H9 (cell line): Measurements from ENCODE around the gene RPLP1. TPM values are rescaled to one million over a fixed set of nuclear protein-coding genes. Genes with fewer than 3 reads are reported as not detected.

Experiments
- DNase-seq: peaks from one replicate; pipeline ENCODE4 v3.0.0-alpha.2; 2017
- H2AFZ ChIP-seq: one replicate; pipeline ENCODE4 v1.6.1; 2013; ENCODE audit warnings: mild to moderate bottlenecking, low read length, control low read depth, moderate library complexity
- H2AK5ac ChIP-seq: 2 replicates; pipeline ENCODE4 v1.6.1; 2013; ENCODE audit warnings: low read length, control low read depth, mixed read lengths; ENCODE audit not compliant: insufficient read length
- H2BK120ac ChIP-seq: one replicate; pipeline ENCODE4 v1.6.1; 2013; ENCODE audit warnings: low read depth, mild to moderate bottlenecking, low read length, control low read depth, inconsistent platforms; ENCODE audit not compliant: poor library complexity, severe bottlenecking
- H2BK12ac ChIP-seq: 2 replicates; pipeline ENCODE4 v1.6.1; 2013; ENCODE audit warnings: low read length, control low read depth, mixed read lengths, low read depth; ENCODE audit not compliant: insufficient read length
- H2BK15ac ChIP-seq: 2 replicates; pipeline ENCODE4 v1.6.1; 2013; ENCODE audit warnings: low read depth, low read length, control low read depth
- H2BK20ac ChIP-seq: one replicate; pipeline ENCODE4 v1.6.1; 2013; ENCODE audit warnings: low read depth, mild to moderate bottlenecking, low read length, control low read depth, inconsistent platforms; ENCODE audit not compliant: poor library complexity, severe bottlenecking
- H2BK5ac ChIP-seq: 2 replicates; pipeline ENCODE4 v1.6.1; 2013; ENCODE audit warnings: low read length, control low read depth, mixed read lengths; ENCODE audit not compliant: insufficient read length
- H3K14ac ChIP-seq: 2 replicates; pipeline ENCODE4 v1.6.1; 2013; ENCODE audit warnings: low read length, control low read depth; ENCODE audit not compliant: insufficient read depth
- H3K18ac ChIP-seq: 2 replicates; pipeline ENCODE4 v1.6.1; 2013; ENCODE audit warnings: low read depth, mild to moderate bottlenecking, mixed read lengths, low read length, control low read depth; ENCODE audit not compliant: insufficient read length
- H3K23ac ChIP-seq: 2 replicates; pipeline ENCODE4 v1.6.1; 2013; ENCODE audit warnings: low read length, control low read depth, mixed read lengths, low read depth; ENCODE audit not compliant: insufficient read length
- H3K23me2 ChIP-seq: 2 replicates; pipeline ENCODE4 v1.6.1; 2013; ENCODE audit warnings: low read depth, mild to moderate bottlenecking, mixed read lengths, low read length, control low read depth; ENCODE audit not compliant: insufficient read length, poor library complexity, severe bottlenecking
- H3K27ac ChIP-seq: 2 replicates; pipeline ENCODE4 v1.5.1; 2013; ENCODE audit warnings: low read length, control low read depth, mixed read lengths, low read depth; ENCODE audit not compliant: insufficient read length
- H3K27me3 ChIP-seq: 2 replicates; pipeline ENCODE4 v1.6.1; 2013; ENCODE audit warnings: low read length, control low read depth, inconsistent platforms; ENCODE audit not compliant: insufficient read depth
- H3K4ac ChIP-seq: 2 replicates; pipeline ENCODE4 v1.6.1; 2013; ENCODE audit warnings: low read depth, mild to moderate bottlenecking, control low read depth, inconsistent platforms, low read length, moderate library complexity
- H3K4me1 ChIP-seq: 2 replicates; pipeline ENCODE4 v1.6.1; 2013; ENCODE audit warnings: low read length, control low read depth, inconsistent platforms; ENCODE audit not compliant: insufficient read depth
- H3K4me2 ChIP-seq: 2 replicates; pipeline ENCODE4 v1.6.1; 2013; ENCODE audit warnings: low read length, control low read depth, mixed read lengths; ENCODE audit not compliant: insufficient read length, insufficient read depth
- H3K56ac ChIP-seq: 2 replicates; pipeline ENCODE4 v1.6.1; 2013; ENCODE audit warnings: low read depth, mild to moderate bottlenecking, mixed read lengths, low read length, control low read depth; ENCODE audit not compliant: insufficient read length
- H3K79me1 ChIP-seq: 2 replicates; pipeline ENCODE4 v1.6.1; 2013; ENCODE audit warnings: low read depth, mild to moderate bottlenecking, moderate library complexity, low read length, control low read depth, inconsistent platforms; ENCODE audit not compliant: insufficient read depth, poor library complexity, severe bottlenecking
- H3K79me2 ChIP-seq: 2 replicates; pipeline ENCODE4 v1.6.1; 2013; ENCODE audit warnings: low read length, control low read depth, inconsistent platforms; ENCODE audit not compliant: insufficient read depth
- H3K9ac ChIP-seq: 2 replicates; pipeline ENCODE4 v1.6.1; 2013; ENCODE audit warnings: low read length, control low read depth, mixed read lengths; ENCODE audit not compliant: insufficient read length; ENCODE audit errors: extremely low read depth
- H3K9me3 ChIP-seq: one replicate; pipeline ENCODE4 v1.6.1; 2013; ENCODE audit warnings: low read depth, low read length, inconsistent platforms; ENCODE audit not compliant: control insufficient read depth
- H3T11ph ChIP-seq: one replicate; pipeline ENCODE4 v1.6.1; 2013; ENCODE audit warnings: mild to moderate bottlenecking, low read length, control low read depth, inconsistent platforms
- H4K20me1 ChIP-seq: one replicate; pipeline ENCODE4 v1.6.1; 2013; ENCODE audit not compliant: control insufficient read depth, insufficient read length, insufficient read depth
- H4K5ac ChIP-seq: 2 replicates; pipeline ENCODE4 v1.6.1; 2013; ENCODE audit warnings: low read depth, mild to moderate bottlenecking, mixed read lengths, low read length, control low read depth; ENCODE audit not compliant: insufficient read length
- H4K8ac ChIP-seq: replicated peaks from 2 replicates; pipeline ENCODE4 v1.6.1; 2013; ENCODE audit warnings: low read length, control low read depth, mixed read lengths, low read depth; ENCODE audit not compliant: insufficient read length
- H4K91ac ChIP-seq: 2 replicates; pipeline ENCODE4 v1.6.1; 2013; ENCODE audit warnings: low read depth, mild to moderate bottlenecking, moderate library complexity, mixed read lengths, low read length, control low read depth; ENCODE audit not compliant: insufficient read length
- H3K27ac Mint-ChIP-seq, 3 experiments: 2 replicates in 2 of 3; 3 replicates in 1 of 3; pipeline ENCODE4 v1.8.0; 2020 to 2021; ENCODE audit warnings: mixed read lengths in 3 of 3, mild to moderate bottlenecking in 1 of 3, moderate library complexity in 1 of 3
- H3K27me3 Mint-ChIP-seq: 2 replicates; pipeline ENCODE4 v1.8.0; 2021; ENCODE audit warnings: low read depth, mild to moderate bottlenecking, moderate library complexity, mixed read lengths
- H3K36me3 Mint-ChIP-seq, 3 experiments: 2 replicates in 2 of 3; 3 replicates in 1 of 3; pipeline ENCODE4 v1.8.0; 2020 to 2021; ENCODE audit warnings: low read depth in 3 of 3, mixed read lengths in 3 of 3; ENCODE audit not compliant: insufficient read depth in 1 of 3
- H3K4me1 Mint-ChIP-seq, 2 experiments: 2 replicates each; pipeline ENCODE4 v1.8.0; 2020; ENCODE audit warnings: mixed read lengths in 2 of 2
- H3K4me3 Mint-ChIP-seq, 2 experiments: 2 replicates in 1 of 2; 3 replicates in 1 of 2; pipeline ENCODE4 v1.8.0; 2020 to 2021; ENCODE audit warnings: mild to moderate bottlenecking in 2 of 2, mixed read lengths in 2 of 2, moderate library complexity in 1 of 2
- H3K9me3 Mint-ChIP-seq, 2 experiments: 2 replicates in 1 of 2; 3 replicates in 1 of 2; pipeline ENCODE4 v1.8.0; 2020; ENCODE audit warnings: mild to moderate bottlenecking in 2 of 2, mixed read lengths in 2 of 2, moderate library complexity in 1 of 2
- CTCF ChIP-seq: fragments of 200-600 bp; sonication (generic); conservative IDR thresholded peaks from 3 replicates; pipeline ENCODE4 v1.8.0; 2021; ENCODE audit warnings: antibody characterized with exemption, mild to moderate bottlenecking
- WGBS: extraction: QIAGEN DNeasy Blood & Tissue Kit; methylation state at CpG from one replicate; pipeline ENCODE4 v1.1.7; 2013; ENCODE audit warnings: missing lambda C conversion rate, low lambda C conversion rate, mixed read lengths; ENCODE audit not compliant: insufficient read length; ENCODE audit errors: extremely low coverage; 5-methylcytosine and 5-hydroxymethylcytosine counted together
- total RNA-seq: library from RNA; stranded (reverse); gene quantifications from 2 replicates; pipeline ENCODE4 v1.2.1, GENCODE V29; 2021

Gene RPLP1
- total RNA-seq, 1 experiment from 2014 or later, result 1,715 TPM

- H3K4me1 ChIP-seq, result no peaks in the 10 kb centered on the region
- Mint-ChIP-seq H3K27me3 (no peaks in the 10 kb centered on the region), H3K4me3 (peak overlapping the region; percentile 96 to 97), H3K27ac (peak overlapping the region in 2 of 3 experiments; percentile 23 to 84; a peak in 2 of 7 replicates), H3K4me1 (peaks cover 22 to 31% of the 10 kb centered on the region in 2 experiments), H3K9me3 (no peaks in the 10 kb centered on the region; a peak in 2 of 5 replicates), H3K36me3 (peaks cover 33 to 57% (median 38%) of the 10 kb centered on the region in 3 experiments)
- no peak overlapping the region for H3K23ac ChIP-seq
- no peak overlapping the region for H3K18ac ChIP-seq
- no peak overlapping the region for H4K8ac ChIP-seq
- no peaks in the 10 kb centered on the region for H4K20me1 ChIP-seq
- no peak overlapping the region for H4K91ac ChIP-seq
- no peak overlapping the region for H3K56ac ChIP-seq
- no peaks in the 10 kb centered on the region for H3K9me3 ChIP-seq
- no peak overlapping the region for H4K5ac ChIP-seq
- H3K27me3 ChIP-seq, result no peaks in the 10 kb centered on the region
- H2AK5ac ChIP-seq, result no peak overlapping the region
- no peak overlapping the region for H3T11ph ChIP-seq
- H2BK5ac ChIP-seq, result no peak overlapping the region
- H2BK20ac ChIP-seq, result no peak overlapping the region
- H2BK12ac ChIP-seq, result no peak overlapping the region
- no peak overlapping the region for H3K27ac ChIP-seq
- no peak overlapping the region for H3K4ac ChIP-seq
- no peak for TF ChIP-seq CTCF
- H2AFZ ChIP-seq, result no peak overlapping the region
- H3K9ac ChIP-seq, result no peak overlapping the region
- H2BK120ac ChIP-seq, result no peak overlapping the region
- no CpG with 5 or more reads among the region's 5 CpGs for WGBS
- H3K4me2 ChIP-seq, result peak overlapping the region; percentile 97
- peaks cover 13% of the 10 kb centered on the region for H3K23me2 ChIP-seq
- no peak for DNase-seq
- H3K79me2 ChIP-seq, result peaks cover 21% of the 10 kb centered on the region
- peaks cover 7% of the 10 kb centered on the region for H3K79me1 ChIP-seq
- no peak overlapping the region for H2BK15ac ChIP-seq
- H3K14ac ChIP-seq, result no peak overlapping the region
Measured at GRCh38 chr15:69454953-69455352, 2.3 kb downstream of the RPLP1 start.
